Esophagus (tissue), 2 donors: ENCODE measurements around the gene EXOC1. TPM values are rescaled to one million over a fixed set of nuclear protein-coding genes. Genes with fewer than 3 reads are reported as not detected.
"Not testable (repeated sequence)": the region's sequence is repeated elsewhere in the genome, so short reads cannot be mapped to it uniquely, and the experiment has no call there.

ENCODE experiments used
- H3K27ac ChIP-seq, 2 donors: one replicate each; pipeline ENCODE4 v1.5.1; 2013; ENCODE audit warnings: low read depth in 2 of 2, mild to moderate bottlenecking in 2 of 2, inconsistent platforms in 1 of 2, low read length in 1 of 2, moderate library complexity in 1 of 2
- H3K27me3 ChIP-seq, 2 donors: one replicate each; pipeline ENCODE4 v1.6.1; 2013; ENCODE audit warnings: low read length in 2 of 2, control low read depth in 1 of 2, mild to moderate bottlenecking in 1 of 2; ENCODE audit not compliant: insufficient read depth in 2 of 2, control insufficient read depth in 1 of 2
- H3K36me3 ChIP-seq, 2 donors: one replicate each; pipeline ENCODE4 v1.6.1; 2013; ENCODE audit warnings: low read length in 1 of 2; ENCODE audit not compliant: control insufficient read depth in 2 of 2, insufficient read depth in 2 of 2
- H3K4me1 ChIP-seq, 2 donors: one replicate each; pipeline ENCODE4 v1.6.1; 2013; ENCODE audit warnings: low read length in 1 of 2; ENCODE audit not compliant: control insufficient read depth in 2 of 2, insufficient read depth in 2 of 2
- H3K4me3 ChIP-seq, 2 donors: one replicate each; pipeline ENCODE4 v1.5.1; 2013; ENCODE audit warnings: low read length in 2 of 2, mild to moderate bottlenecking in 2 of 2, low read depth in 1 of 2, moderate library complexity in 1 of 2
- H3K9me3 ChIP-seq, 2 donors: one replicate each; pipeline ENCODE4 v1.6.1; 2013; ENCODE audit warnings: mild to moderate bottlenecking in 2 of 2, low read depth in 1 of 2, low read length in 1 of 2, moderate library complexity in 1 of 2; ENCODE audit not compliant: control insufficient read depth in 2 of 2, insufficient read depth in 1 of 2
- WGBS, 2 donors: extraction: QIAGEN DNeasy Blood & Tissue Kit; methylation state at CpG; one replicate each; pipeline ENCODE4 v1.1.7; 2013; 5-methylcytosine and 5-hydroxymethylcytosine counted together
- polyA plus RNA-seq, 2 donors: library from polyadenylated mRNA; stranded (reverse); fragments of 200-250 nt; gene quantifications; one replicate each; pipeline ENCODE4 v1.2.3, GENCODE V29; 2013
- donor health status: healthy with polysubstance abuse.
- donor health status: Bipolar disorder and iron deficiency.

The EXOC1 gene
- polyA plus RNA-seq, 2 donors: 25.1 to 28.9 TPM

DNA sequence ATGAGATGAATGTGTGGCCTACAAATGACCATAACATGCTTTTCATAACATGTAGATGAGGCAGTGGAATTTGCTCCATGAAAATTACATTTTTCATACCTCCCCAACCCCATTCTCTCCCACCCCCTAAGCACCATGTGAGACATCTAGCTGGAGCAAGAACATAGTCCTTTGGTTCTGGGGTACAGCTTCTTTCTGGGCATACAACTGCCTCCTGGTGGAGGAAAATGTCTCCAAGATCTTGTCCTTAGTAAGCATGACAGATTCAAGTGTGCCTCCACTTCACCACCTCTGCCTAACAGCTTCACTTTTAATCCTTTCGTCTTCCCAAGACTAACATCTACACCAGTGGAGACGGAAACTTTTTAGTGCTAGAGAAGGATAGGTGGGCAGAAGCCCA lies 25.9 kb upstream of the EXOC1 start:
- no peaks in the 10 kb centered on the region for H3K4me1 ChIP-seq
- no peaks in the 10 kb centered on the region for H3K36me3 ChIP-seq
- no peak overlapping the region for H3K27ac ChIP-seq
- no peak overlapping the region for H3K4me3 ChIP-seq
- H3K9me3 ChIP-seq: no peaks in the 10 kb centered on the region
- H3K27me3 ChIP-seq: no peaks in the 10 kb centered on the region
- 65 to 75% methylated on average over 2 of the region's 2 CpGs for WGBS, 2 donors

DNA sequence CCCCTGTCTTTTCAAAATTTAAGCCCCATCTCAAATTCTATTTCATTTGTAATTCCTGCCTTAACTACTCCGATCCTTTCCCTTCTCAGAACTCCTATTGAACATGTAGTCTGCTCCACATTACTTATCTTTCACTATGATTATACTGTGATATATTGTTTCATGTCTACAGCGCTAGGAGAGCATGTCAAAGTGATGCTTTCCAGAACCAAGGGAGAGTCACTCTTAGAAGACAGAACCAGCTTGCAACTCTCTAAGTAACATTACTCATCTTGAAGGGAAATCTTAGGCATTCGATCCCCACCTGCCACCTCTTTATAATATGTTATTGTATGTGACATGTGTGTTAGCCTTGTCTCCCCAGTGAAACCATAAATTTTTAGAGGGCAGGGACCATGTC lies 23.4 kb upstream of the EXOC1 start:
- Histone ChIP-seq H3K9me3 (no peaks in the 10 kb centered on the region), H3K27me3 (no peaks in the 10 kb centered on the region), H3K27ac (no peak overlapping the region), H3K4me1 (no peaks in the 10 kb centered on the region), H3K36me3 (no peaks in the 10 kb centered on the region), H3K4me3 (no peak overlapping the region)
- WGBS, 2 donors: 80 to 85% methylated on average over 3 of the region's 3 CpGs

DNA sequence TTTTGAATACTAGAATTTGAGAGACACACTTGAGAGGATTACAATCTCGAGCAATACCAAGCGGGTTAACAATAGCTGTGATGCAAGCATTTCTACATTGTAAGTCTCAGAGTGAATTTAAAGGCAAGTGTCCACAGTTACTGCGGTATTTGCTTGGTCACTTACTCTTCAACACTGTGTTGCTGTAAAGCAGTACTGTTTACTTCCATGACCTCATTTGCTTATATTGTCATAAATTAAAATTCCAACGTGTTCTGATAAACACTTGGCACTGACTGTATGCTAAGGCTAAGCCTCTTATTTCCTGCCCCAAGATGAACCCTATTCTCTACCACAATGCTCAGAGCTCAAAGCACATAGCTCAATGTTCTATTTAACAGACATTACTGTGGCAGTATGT lies 22.7 kb upstream of the EXOC1 start:
- Histone ChIP-seq H3K4me1 (no peaks in the 10 kb centered on the region), H3K9me3 (no peaks in the 10 kb centered on the region), H3K27me3 (no peaks in the 10 kb centered on the region), H3K36me3 (no peaks in the 10 kb centered on the region), H3K4me3 (no peak overlapping the region), H3K27ac (no peak overlapping the region)
- WGBS, 2 donors: 53 to 59% methylated on average over 4 of the region's 4 CpGs

DNA sequence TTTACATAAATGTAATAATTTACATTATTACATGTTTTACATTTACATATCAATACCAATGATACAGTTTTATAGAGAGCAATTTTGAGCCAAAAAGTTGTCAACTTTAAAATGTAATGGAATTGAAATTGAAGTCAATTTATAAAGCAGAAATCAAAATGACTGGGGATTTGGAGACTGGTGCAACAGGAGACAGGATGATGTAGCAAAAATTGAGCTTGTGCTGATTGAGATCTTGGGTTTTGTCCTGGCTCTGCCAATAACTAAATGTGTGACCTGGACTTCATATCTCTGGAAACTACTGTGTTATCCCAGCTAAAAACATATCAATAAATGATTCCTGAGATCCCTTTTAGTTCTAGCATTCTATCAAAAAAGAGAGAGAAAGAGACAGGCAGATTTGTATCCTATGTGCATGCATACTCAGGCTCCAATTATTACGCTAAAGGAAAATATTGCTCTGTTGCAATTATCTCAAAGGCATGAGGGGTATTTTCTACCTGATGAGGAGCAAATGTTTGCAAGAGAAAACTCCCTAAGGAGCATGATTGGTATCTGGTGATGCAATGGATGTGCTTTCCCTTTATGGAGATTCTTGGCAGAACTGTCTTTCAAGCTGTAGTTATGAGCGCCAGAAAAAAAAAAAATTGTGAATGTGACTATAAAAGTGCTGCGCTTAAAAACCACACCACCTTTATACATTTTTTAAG lies 19.2 kb upstream of the EXOC1 start:
- 95% methylated on average over 3 of the region's 3 CpGs for WGBS, 2 donors
- H3K27ac ChIP-seq: no peak overlapping the region
- H3K36me3 ChIP-seq: no peaks in the 10 kb centered on the region
- no peaks in the 10 kb centered on the region for H3K9me3 ChIP-seq
- H3K27me3 ChIP-seq: no peaks in the 10 kb centered on the region
- H3K4me1 ChIP-seq: no peaks in the 10 kb centered on the region
- H3K4me3 ChIP-seq: no peak overlapping the region

DNA sequence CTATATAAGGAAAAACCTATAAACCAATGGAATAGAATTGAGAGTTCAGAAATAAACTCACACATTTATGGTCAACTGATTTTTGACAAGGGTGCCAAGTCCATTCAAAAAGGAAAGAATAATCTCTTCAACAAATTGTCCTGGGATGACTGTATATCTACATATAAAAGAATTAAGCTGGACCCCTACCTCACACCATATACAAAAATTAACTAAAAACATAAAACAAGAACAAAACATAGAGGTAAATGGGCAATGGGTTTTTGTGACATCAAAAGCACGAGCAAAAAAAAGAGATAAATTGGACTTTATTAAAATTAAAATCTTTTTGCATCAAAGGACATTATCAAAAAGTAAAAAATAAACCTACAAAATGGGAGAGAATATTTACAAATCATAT lies 15.5 kb upstream of the EXOC1 start:
- Histone ChIP-seq H3K9me3 (no peaks in the 10 kb centered on the region), H3K4me1 (no peaks in the 10 kb centered on the region), H3K27ac (no peak overlapping the region), H3K4me3 (no peak overlapping the region), H3K36me3 (no peaks in the 10 kb centered on the region), H3K27me3 (no peaks in the 10 kb centered on the region)
- 67 to 75% methylated on average over 1 of the region's 1 CpG for WGBS, 2 donors

DNA sequence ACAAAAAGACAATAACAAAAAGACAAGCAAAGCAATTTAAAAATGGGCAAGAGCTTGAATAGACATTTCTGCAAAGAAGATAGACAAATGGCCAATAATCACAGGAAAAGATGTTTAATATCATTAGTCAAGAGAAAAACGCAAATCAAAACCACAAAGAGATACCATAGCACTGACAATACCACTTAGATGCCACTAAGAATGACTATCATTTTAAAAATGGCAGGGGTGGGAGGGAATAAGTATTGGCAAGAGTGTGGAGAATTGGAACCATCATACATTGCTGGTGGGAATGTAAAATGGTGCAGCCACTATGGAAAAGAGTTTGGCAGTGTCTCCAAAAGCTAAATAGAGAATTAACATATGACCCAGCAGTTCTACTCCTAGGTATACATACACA lies 15.1 kb upstream of the EXOC1 start:
- Histone ChIP-seq H3K4me1 (no peaks in the 10 kb centered on the region), H3K27ac (no peak overlapping the region), H3K9me3 (no peaks in the 10 kb centered on the region), H3K27me3 (no peaks in the 10 kb centered on the region), H3K36me3 (no peaks in the 10 kb centered on the region), H3K4me3 (no peak overlapping the region)
- WGBS, 2 donors: 71 to 74% methylated on average over 1 of the region's 1 CpG

DNA sequence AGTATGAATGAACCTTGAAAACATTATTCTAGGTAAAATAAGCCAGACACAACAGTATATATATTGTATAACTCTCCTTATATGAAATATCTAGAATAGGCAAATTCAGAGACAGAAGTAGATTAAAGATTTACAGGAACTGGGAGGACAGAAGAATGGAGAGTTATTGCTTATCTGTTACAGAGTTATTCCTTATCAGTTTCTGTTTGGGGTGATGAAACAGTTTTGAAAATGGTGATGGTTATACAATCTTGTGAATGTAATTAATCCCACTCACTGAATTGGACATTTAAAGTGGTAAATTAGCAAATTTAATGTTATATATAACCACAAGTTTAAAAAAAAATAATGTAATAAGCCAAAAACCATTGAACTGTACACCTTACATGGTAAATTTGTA lies 14.5 kb upstream of the EXOC1 start:
- Histone ChIP-seq H3K4me1 (no peaks in the 10 kb centered on the region), H3K9me3 (no peaks in the 10 kb centered on the region), H3K4me3 (no peak overlapping the region), H3K36me3 (no peaks in the 10 kb centered on the region), H3K27me3 (no peaks in the 10 kb centered on the region), H3K27ac (no peak overlapping the region)

DNA sequence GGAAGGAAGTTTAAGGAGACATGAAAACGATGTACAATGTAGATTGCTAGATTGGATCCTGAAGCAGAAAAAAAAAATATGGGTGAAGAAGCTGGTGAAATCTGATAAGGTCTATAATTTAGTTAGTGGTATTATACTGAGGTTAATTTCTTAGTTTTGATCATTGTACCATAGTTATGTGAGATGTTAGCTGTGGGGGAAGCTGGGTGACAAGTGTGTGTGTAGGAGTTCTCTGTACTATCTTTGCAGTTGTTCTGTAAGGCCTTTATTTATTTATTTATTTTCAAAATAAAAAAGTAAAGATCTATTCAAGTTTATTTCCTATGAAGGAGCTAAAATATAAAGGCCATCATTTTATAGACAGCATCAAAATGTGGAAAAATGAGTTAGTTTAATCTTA lies 12.5 kb upstream of the EXOC1 start:
- H3K4me1 ChIP-seq: no peaks in the 10 kb centered on the region
- no peak overlapping the region for H3K27ac ChIP-seq
- H3K27me3 ChIP-seq: no peaks in the 10 kb centered on the region
- no peaks in the 10 kb centered on the region for H3K36me3 ChIP-seq
- WGBS, 2 donors: 88 to 89% methylated on average over 1 of the region's 1 CpG
- no peak overlapping the region for H3K4me3 ChIP-seq
- H3K9me3 ChIP-seq: no peaks in the 10 kb centered on the region

DNA sequence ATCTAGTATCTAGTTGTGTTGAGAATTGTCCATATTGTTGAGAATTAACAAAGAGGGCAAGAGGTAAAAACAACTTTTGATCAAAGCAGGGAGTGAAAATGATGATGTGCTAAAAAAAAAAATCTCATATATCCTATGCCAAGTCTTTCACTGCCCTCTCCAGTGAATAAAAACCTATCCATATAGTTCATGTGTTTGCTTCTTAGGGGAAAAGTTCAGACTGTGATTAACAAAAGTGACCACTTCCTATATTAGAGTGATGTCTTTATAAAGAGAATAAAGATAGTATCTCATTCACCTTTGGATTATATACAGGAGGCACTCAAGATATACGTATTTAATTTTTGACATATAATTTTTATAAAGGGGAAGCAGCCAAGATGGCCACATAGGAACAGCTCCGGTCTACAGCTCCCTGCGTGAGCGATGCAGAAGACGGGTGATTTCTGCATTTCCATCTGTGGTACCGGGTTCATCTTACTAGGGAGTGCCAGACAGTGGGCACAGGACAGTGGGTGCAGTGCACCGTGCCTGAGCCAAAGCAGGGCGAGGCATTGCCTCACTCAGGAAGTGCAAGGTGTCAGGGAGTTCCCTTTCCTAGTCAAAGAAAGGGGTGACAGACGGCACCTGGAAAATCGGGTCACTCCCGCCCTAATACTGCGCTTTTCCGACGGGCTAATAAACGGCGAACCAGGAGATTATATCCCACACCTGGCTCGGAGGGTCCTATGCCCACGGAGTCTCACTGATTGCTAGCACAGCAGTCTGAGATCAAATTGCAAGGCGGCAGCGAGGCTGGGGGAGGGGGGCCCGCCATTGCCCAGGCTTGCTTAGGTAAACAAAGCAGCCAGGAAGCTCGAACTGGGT lies 11.8 kb upstream of the EXOC1 start:
- H3K4me1 ChIP-seq, H3K9me3 ChIP-seq, H3K27ac ChIP-seq, H3K27me3 ChIP-seq, H3K4me3 ChIP-seq, H3K36me3 ChIP-seq: not testable (repeated sequence)
- 70 to 76% methylated on average over 19 to 21 of the region's 22 CpGs for WGBS, 2 donors

DNA sequence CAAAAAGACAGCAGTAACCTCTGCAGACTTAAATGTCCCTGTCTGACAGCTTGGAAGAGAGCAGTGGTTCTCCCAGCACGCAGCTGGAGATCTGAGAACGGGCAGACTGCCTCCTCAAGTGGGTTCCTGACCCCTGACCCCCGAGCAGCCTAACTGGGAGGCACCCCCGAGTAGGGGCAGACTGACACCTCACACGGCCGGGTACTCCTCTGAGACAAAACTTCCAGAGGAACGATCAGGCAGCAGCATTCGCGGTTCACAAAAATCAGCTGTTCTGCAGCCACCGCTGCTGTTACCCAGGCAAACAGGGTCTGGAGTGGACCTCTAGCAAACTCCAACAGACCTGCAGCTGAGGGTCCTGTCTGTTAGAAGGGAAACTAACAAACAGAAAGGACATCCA lies 11.1 kb upstream of the EXOC1 start:
- H3K27me3 ChIP-seq, H3K9me3 ChIP-seq, H3K27ac ChIP-seq, H3K4me3 ChIP-seq, H3K4me1 ChIP-seq, H3K36me3 ChIP-seq: not testable (repeated sequence)
- WGBS, 2 donors: 73 to 74% methylated on average over 6 to 10 of the region's 10 CpGs
